Adipocyte (in vitro differentiated cells): ENCODE data around the gene FBN2.
"Not testable (repeated sequence)": the region's sequence is repeated elsewhere in the genome, so short reads cannot be mapped to it uniquely, and the experiment has no call there.

Experiments used
- DNase-seq: peaks from one replicate; pipeline ENCODE4 v3.0.0-alpha.2; 2015; ENCODE audit warnings: low read depth
- H3K27me3 ChIP-seq: replicated peaks from 2 replicates; pipeline ENCODE4 v1.7.0; 2013; ENCODE audit warnings: mild to moderate bottlenecking, low read length, moderate library complexity; ENCODE audit not compliant: control insufficient read depth, insufficient read depth
- H3K36me3 ChIP-seq: 2 replicates; pipeline ENCODE4 v1.7.0; 2013; ENCODE audit warnings: low read length, mild to moderate bottlenecking, moderate library complexity; ENCODE audit not compliant: control insufficient read depth, insufficient read depth, severe bottlenecking
- H3K4me1 ChIP-seq: 2 replicates; pipeline ENCODE4 v1.7.0; 2013; ENCODE audit warnings: mild to moderate bottlenecking, low read length, moderate library complexity; ENCODE audit not compliant: control insufficient read depth, insufficient read depth
- H3K4me3 ChIP-seq: 2 replicates; pipeline ENCODE4 v1.7.0; 2013; ENCODE audit warnings: mild to moderate bottlenecking, low read length, moderate library complexity
- H3K9ac ChIP-seq: 2 replicates; pipeline ENCODE4 v1.7.0; 2013; ENCODE audit warnings: mild to moderate bottlenecking, low read length, moderate library complexity
- H3K9me3 ChIP-seq: 2 replicates; pipeline ENCODE4 v1.7.0; 2013; ENCODE audit warnings: mild to moderate bottlenecking, low read length, moderate library complexity; ENCODE audit not compliant: control insufficient read depth

Gene FBN2

GRCh38 chr5:128338649-128339048 is 199.4 kb downstream of the FBN2 start:
- Histone ChIP-seq H3K27me3 (no peaks in the 10 kb centered on the region), H3K36me3 (peaks cover 100% of the 10 kb centered on the region), H3K9ac (no peak overlapping the region), H3K4me1 (peaks cover 14% of the 10 kb centered on the region), H3K9me3 (no peaks in the 10 kb centered on the region), H3K4me3 (no peak overlapping the region)
- DNase-seq: no peak

- H3K9ac ChIP-seq: no peak overlapping the region
- H3K27me3 ChIP-seq: no peaks in the 10 kb centered on the region
- no peaks in the 10 kb centered on the region for H3K9me3 ChIP-seq
- peaks cover under 1% of the 10 kb centered on the region for H3K4me1 ChIP-seq
- peaks cover 100% of the 10 kb centered on the region for H3K36me3 ChIP-seq
- H3K4me3 ChIP-seq: no peak overlapping the region
- DNase-seq: no peak
Observed at GRCh38 chr5:128335339-128335738, 202.7 kb downstream of the FBN2 start.

GRCh38 chr5:128334010-128334716 is 203.9 kb downstream of the FBN2 start:
- H3K9me3 ChIP-seq: no peaks in the 10 kb centered on the region
- peaks cover 3% of the 10 kb centered on the region for H3K4me1 ChIP-seq
- no peak for DNase-seq
- no peak overlapping the region for H3K9ac ChIP-seq
- peaks cover 100% of the 10 kb centered on the region for H3K36me3 ChIP-seq
- H3K27me3 ChIP-seq: no peaks in the 10 kb centered on the region
- no peak overlapping the region for H3K4me3 ChIP-seq

GRCh38 chr5:128331261-128331660 is 206.8 kb downstream of the FBN2 start:
- no peaks in the 10 kb centered on the region for H3K27me3 ChIP-seq
- peaks cover 100% of the 10 kb centered on the region for H3K36me3 ChIP-seq
- H3K4me1 ChIP-seq: peaks cover 8% of the 10 kb centered on the region
- H3K9me3 ChIP-seq: no peaks in the 10 kb centered on the region
- DNase-seq: no peak
- H3K9ac ChIP-seq: no peak overlapping the region
- no peak overlapping the region for H3K4me3 ChIP-seq

DNA sequence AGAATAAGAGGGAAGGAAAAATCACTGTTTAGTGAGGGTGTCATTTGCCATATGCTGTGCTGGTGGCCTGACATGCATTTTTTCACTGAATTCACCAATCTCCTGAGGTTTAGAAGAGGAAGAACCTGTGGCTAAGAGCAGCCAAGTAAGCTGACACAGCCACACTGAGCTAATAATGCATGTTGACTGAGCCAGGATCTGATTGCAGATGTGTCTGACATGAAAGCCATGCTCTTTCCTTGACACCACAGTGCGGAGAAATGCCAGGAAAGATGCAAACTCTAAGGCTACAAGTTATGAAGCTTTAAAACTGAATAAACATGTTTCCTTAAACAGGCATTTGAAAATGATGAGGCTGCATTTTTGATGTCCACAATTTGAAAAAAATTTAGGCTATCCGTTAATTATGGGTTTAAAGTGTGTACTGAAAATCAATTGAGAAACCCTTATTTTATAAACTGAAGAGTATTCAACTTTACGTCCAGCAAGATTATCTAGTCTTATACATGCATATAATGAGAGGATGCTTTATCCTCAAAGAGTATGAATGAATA is 208.6 kb downstream of the FBN2 start:
- Histone ChIP-seq H3K27me3 (no peaks in the 10 kb centered on the region), H3K36me3 (peaks cover 100% of the 10 kb centered on the region), H3K4me3 (no peak overlapping the region), H3K4me1 (peaks cover 8% of the 10 kb centered on the region), H3K9me3 (no peaks in the 10 kb centered on the region), H3K9ac (no peak overlapping the region)
- no peak for DNase-seq

DNA sequence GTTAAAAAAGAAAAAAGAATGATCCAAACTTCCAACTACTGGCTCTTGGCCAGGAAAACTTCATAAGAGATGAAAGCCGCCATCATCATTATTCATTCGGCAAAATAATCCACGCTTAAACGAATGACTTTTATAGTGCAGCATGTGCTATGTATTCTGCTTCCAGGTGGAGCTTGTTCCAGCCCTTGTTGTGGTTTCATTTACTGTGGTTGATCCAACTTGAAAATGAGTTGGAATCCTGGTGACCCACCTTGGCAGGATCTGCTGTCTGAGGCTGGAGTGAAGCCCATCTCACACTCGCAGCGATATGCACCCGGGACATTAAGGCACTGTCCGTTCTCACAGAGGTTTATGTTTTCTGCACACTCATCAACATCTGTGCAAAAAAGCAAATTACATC is 209.6 kb downstream of the FBN2 start:
- DNase-seq: no peak
- H3K27me3 ChIP-seq: no peaks in the 10 kb centered on the region
- H3K9me3 ChIP-seq: no peaks in the 10 kb centered on the region
- no peak overlapping the region for H3K4me3 ChIP-seq
- H3K4me1 ChIP-seq: peaks cover 8% of the 10 kb centered on the region
- H3K36me3 ChIP-seq: peaks cover 100% of the 10 kb centered on the region
- H3K9ac ChIP-seq: no peak overlapping the region

DNA sequence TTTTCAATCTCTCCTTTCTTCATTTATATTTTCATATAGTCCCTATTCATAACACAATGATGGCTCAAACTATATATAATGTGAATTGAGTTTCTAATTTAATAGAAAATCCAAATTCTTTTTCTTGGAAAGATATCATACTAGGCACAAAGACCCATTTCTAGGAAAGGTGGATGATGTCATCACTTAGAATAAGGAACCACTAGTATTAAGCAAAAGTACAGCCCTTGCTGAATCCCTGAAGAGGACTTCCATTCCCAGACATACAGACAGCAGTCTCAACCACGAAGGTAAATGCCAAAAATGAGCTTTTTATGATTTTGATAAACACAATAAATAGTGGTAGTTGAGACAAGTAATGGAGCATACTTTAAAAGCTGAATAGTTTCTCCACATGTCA is 210.0 kb downstream of the FBN2 start:
- H3K9ac ChIP-seq: no peak overlapping the region
- DNase-seq: no peak
- H3K9me3 ChIP-seq: no peaks in the 10 kb centered on the region
- H3K36me3 ChIP-seq: peaks cover 98% of the 10 kb centered on the region
- no peaks in the 10 kb centered on the region for H3K27me3 ChIP-seq
- H3K4me1 ChIP-seq: peaks cover 8% of the 10 kb centered on the region
- no peak overlapping the region for H3K4me3 ChIP-seq

DNA sequence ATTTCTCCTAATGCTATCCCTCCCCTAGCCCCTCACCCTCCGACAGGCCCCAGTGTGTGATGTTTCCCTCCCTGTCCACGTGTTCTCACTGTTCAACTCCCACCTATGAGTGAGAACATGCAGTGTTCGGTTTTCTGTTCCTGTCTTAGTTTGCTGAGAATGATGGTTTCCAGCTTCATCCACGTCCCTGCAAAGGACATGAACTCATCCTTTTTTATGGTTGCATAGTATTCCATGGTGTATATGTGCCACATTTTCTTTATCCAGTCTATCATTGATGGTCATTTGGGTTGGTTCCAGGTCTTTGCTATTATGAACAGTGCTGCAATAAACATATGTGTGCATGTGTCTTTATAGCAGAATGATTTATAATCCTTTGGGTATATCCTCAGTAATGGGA is 216.6 kb downstream of the FBN2 start:
- H3K9me3 ChIP-seq, H3K9ac ChIP-seq, H3K27me3 ChIP-seq, H3K4me1 ChIP-seq, DNase-seq, H3K4me3 ChIP-seq: not testable (repeated sequence)
- peaks cover 65% of the 10 kb centered on the region for H3K36me3 ChIP-seq

GRCh38 chr5:128318691-128319090 is 219.4 kb downstream of the FBN2 start:
- no peak overlapping the region for H3K9ac ChIP-seq
- H3K4me3 ChIP-seq: no peak overlapping the region
- no peaks in the 10 kb centered on the region for H3K9me3 ChIP-seq
- peaks cover 65% of the 10 kb centered on the region for H3K36me3 ChIP-seq
- no peaks in the 10 kb centered on the region for H3K4me1 ChIP-seq
- no peaks in the 10 kb centered on the region for H3K27me3 ChIP-seq
- DNase-seq: no peak

DNA sequence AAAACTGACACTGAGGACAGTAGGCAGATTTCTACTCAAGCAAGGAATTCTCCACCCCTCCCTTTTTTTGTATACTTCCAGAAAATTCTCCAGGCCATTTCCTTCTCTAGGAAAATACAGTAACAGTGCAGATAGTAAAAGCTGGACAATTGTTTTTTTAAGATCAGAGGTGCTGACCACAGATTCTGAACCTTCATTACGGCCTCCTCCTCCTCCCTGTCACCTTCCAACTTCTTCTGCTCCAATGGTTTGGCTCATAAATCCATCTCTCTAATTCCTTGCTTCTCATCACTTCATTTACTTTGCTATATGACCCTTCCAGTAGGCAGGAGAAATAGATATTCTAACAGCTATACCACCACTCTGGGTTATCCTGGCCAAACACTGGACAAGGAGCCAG is 220.6 kb downstream of the FBN2 start:
- DNase-seq: no peak
- Histone ChIP-seq H3K36me3 (peaks cover 69% of the 10 kb centered on the region), H3K9me3 (no peaks in the 10 kb centered on the region), H3K27me3 (no peaks in the 10 kb centered on the region), H3K4me1 (no peaks in the 10 kb centered on the region), H3K9ac (no peak overlapping the region), H3K4me3 (no peak overlapping the region)

DNA sequence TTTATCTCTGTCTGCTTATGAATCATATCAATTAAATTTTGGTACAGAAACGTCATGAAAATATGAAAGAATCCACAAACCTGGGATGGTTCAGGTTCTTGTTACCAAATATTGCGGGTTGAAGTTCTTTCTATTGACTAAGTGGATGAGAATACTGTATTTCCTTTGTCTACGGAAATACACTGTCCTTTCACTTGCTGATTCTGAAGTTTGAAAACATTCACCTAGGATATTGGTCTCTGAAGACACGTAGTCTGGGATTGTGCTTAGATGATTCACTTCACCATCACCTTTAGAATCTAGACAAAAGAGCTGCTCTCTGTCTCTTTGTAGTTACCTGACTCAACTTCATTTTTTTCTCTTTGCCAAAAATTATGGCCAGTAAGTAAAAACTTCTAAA is 222.4 kb downstream of the FBN2 start:
- Histone ChIP-seq H3K27me3 (no peaks in the 10 kb centered on the region), H3K4me3 (no peak overlapping the region), H3K36me3 (peaks cover 87% of the 10 kb centered on the region), H3K9me3 (no peaks in the 10 kb centered on the region), H3K9ac (no peak overlapping the region), H3K4me1 (no peaks in the 10 kb centered on the region)
- no peak for DNase-seq

DNA sequence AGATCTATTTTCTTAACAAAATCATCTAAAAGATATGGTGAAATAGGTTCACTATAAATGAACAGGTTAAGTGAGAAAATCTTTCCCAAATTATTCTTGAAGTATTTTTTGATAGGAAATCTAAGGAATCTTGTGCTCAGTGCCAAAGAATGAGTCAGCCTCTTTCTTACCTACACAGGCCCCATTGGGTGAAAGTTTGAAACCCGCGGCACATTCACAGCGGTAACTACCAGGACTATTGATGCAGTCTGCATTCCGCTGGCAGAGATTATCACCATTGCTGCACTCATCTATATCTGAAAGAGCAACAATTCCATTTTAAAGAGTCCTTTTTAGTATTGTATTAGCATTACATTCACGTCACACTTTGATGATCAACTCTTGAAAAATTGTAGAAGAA is 232.7 kb downstream of the FBN2 start:
- no peaks in the 10 kb centered on the region for H3K9me3 ChIP-seq
- no peak overlapping the region for H3K9ac ChIP-seq
- no peak overlapping the region for H3K4me3 ChIP-seq
- no peaks in the 10 kb centered on the region for H3K27me3 ChIP-seq
- H3K4me1 ChIP-seq: peaks cover 22% of the 10 kb centered on the region
- peaks cover 97% of the 10 kb centered on the region for H3K36me3 ChIP-seq
- DNase-seq: no peak
